Stimulated activated CD4-positive, alpha-beta T cell treated with anti-CD3 and anti-CD28 coated beads, Interleukin-4, amount 100 ng/mL, for 48 hours (primary cell): Measurements from ENCODE around the gene EP400.

Experiments used
- DNase-seq, 2 donors: peaks; one replicate each; pipeline ENCODE4 v3.0.0-alpha.2; 2020; ENCODE audit warnings: low read depth in 2 of 2

Gene EP400

GRCh38 chr12:131927110-131928079, 22.3 kb upstream of the EP400 start:
- DNase-seq, result no peak

- DNase-seq, result no peak
Observed at GRCh38 chr12:131928080-131928710, 21.5 kb upstream of the EP400 start.

- peak; percentile 89 to 91 for DNase-seq
Observed at GRCh38 chr12:131928711-131929580, 20.8 kb upstream of the EP400 start, which contains the start of gene PUS1. Gene PUS1, plus strand, starts transcription at chr12:131929276. Its CDS starts 447 bp downstream, at chr12:131929723.

GRCh38 chr12:131929581-131930456, 19.9 kb upstream of the EP400 start:
- no peak for DNase-seq

GRCh38 chr12:131930510-131930909, 19.2 kb upstream of the EP400 start:
- no peak for DNase-seq

- no peak for DNase-seq
Observed at GRCh38 chr12:131933387-131933786, 16.4 kb upstream of the EP400 start.

GRCh38 chr12:131934535-131934934, 15.2 kb upstream of the EP400 start:
- DNase-seq, result no peak

- no peak for DNase-seq
Observed at GRCh38 chr12:131938082-131938481, 11.7 kb upstream of the EP400 start.

- no peak for DNase-seq
Observed at GRCh38 chr12:131939007-131939406, 10.7 kb upstream of the EP400 start.

GRCh38 chr12:131940141-131940547, 9.6 kb upstream of the EP400 start:
- DNase-seq, result no peak

- no peak for DNase-seq
Observed at GRCh38 chr12:131941116-131941986, 8.4 kb upstream of the EP400 start.

GRCh38 chr12:131941987-131942341, 7.8 kb upstream of the EP400 start:
- no peak for DNase-seq

- DNase-seq, result no peak
Observed at GRCh38 chr12:131942671-131943070, 7.1 kb upstream of the EP400 start.

- no peak for DNase-seq
Observed at GRCh38 chr12:131943389-131943788, 6.4 kb upstream of the EP400 start.

GRCh38 chr12:131943876-131944275, 5.9 kb upstream of the EP400 start:
- no peak for DNase-seq

- DNase-seq, result no peak
Observed at GRCh38 chr12:131944601-131945251, 5.0 kb upstream of the EP400 start.

GRCh38 chr12:131946757-131947156, 3.0 kb upstream of the EP400 start:
- no peak for DNase-seq

- DNase-seq, result no peak
Observed at GRCh38 chr12:131947482-131948027, 2.2 kb upstream of the EP400 start.

GRCh38 chr12:131948166-131948712, 1.5 kb upstream of the EP400 start:
- no peak for DNase-seq
